ENCODE data around the gene ALDH4A1.

GRCh38 chr1:18925279-18925678, 22.9 kb upstream of the ALDH4A1 start:
- TF ChIP-seq EZH2 (IDR thresholded peaks at IDR 0.05; ENCODE audit: insufficient read depth, low read length) (no peak), CTCF (IDR thresholded peaks at IDR 0.05; ENCODE audit: insufficient read depth, low read depth, low read length) (no peak)

All from astrocyte (in vitro differentiated cells and primary cell).